NB4 (cell line): ENCODE results near the gene ARHGEF12.
A peak's percentile ranks its signal among the peaks of the same experiment; 100 is the strongest.
"Not testable (repeated sequence)": the region's sequence is repeated elsewhere in the genome, so short reads cannot be mapped to it uniquely, and the experiment has no call there.

Source experiments
- DNase-seq: peaks from one replicate; pipeline ENCODE4 v3.0.0; 2010; ENCODE audit warnings: low read depth
- H3K4me3 ChIP-seq: one replicate; pipeline ENCODE4 v1.5.1; 2011; ENCODE audit warnings: mild to moderate bottlenecking, low read depth, low read length, moderate library complexity
- CTCF ChIP-seq: IDR thresholded peaks from one replicate; pipeline ENCODE4 v1.5.1; 2012; ENCODE audit warnings: low read depth, low read length
- MAX ChIP-seq: IDR thresholded peaks from 2 replicates; pipeline ENCODE4 v1.6.1; 2011; ENCODE audit warnings: low read depth, low read length
- MYC ChIP-seq: IDR thresholded peaks from 2 replicates; pipeline ENCODE4 v1.6.1; 2011; ENCODE audit warnings: low read depth, low read length
- POLR2A ChIP-seq: IDR thresholded peaks from 2 replicates; pipeline ENCODE4 v1.6.1; 2011; ENCODE audit warnings: mild to moderate bottlenecking; ENCODE audit not compliant: insufficient read length; ENCODE audit errors: extremely low read depth

The ARHGEF12 gene

GRCh38 chr11:120501976-120502755 is 166.0 kb downstream of the ARHGEF12 start:
- DNase-seq, result no peak
- H3K4me3 ChIP-seq, result no peak overlapping the region
- TF ChIP-seq CTCF (no peak), POLR2A (no peak), MAX (no peak), MYC (no peak)

GRCh38 chr11:120503529-120503928 is 167.3 kb downstream of the ARHGEF12 start:
- not testable (repeated sequence) for H3K4me3 ChIP-seq, DNase-seq

- TF ChIP-seq CTCF (no peak), MAX (no peak), POLR2A (no peak), MYC (no peak)
- no peak for DNase-seq
- no peak overlapping the region for H3K4me3 ChIP-seq
Measured at GRCh38 chr11:120505801-120506425, 169.7 kb downstream of the ARHGEF12 start.

- TF ChIP-seq CTCF (no peak), POLR2A (no peak), MAX (no peak), MYC (no peak)
- H3K4me3 ChIP-seq, result no peak overlapping the region
- DNase-seq, result no peak
Measured at GRCh38 chr11:120509346-120510053, 173.3 kb downstream of the ARHGEF12 start.

- TF ChIP-seq POLR2A (no peak), MYC (no peak)
- H3K4me3 ChIP-seq, result no peak overlapping the region
Measured at GRCh38 chr11:120510406-120511115, 174.3 kb downstream of the ARHGEF12 start.

GRCh38 chr11:120511116-120511819 is 175.1 kb downstream of the ARHGEF12 start, which contains the start of gene GRIK4:
GRIK4 (plus strand) TSS chr11:120511748; CDS start chr11:120660319, 148,571 bp downstream.
- peak; percentile 81 for DNase-seq
- no peak within 1 kb of the TSS for H3K4me3 ChIP-seq
- TF ChIP-seq CTCF (peak; percentile 82), POLR2A (no peak)

More at GRCh38 chr11:120510406-120511115, 174.3 kb downstream of the ARHGEF12 start:
- no peak for DNase-seq
